WTC11 (cell line): ENCODE measurements around the gene LMOD2. TPM values are rescaled to one million over a fixed set of nuclear protein-coding genes. Genes with fewer than 3 reads are reported as not detected.

Experiments
- ATAC-seq: fragments of 200-7000 bp; cut with Tn5 transposase; 2 replicates; pipeline ENCODE4 v1.10.0; 2021; ENCODE audit warnings: mild to moderate bottlenecking, moderate library complexity
- CTCF ChIA-PET: fragments of 300-600 bp; sonication (Branson Sonifier 250); formaldehyde crosslinking; loops from one replicate; lab custom pipeline; 2021; ENCODE audit warnings: antibody characterized with exemption; lab: Charles Lee
- POLR2A ChIA-PET: fragments of 350-600 bp; sonication (Branson Sonifier 250); formaldehyde crosslinking; loops from one replicate; lab custom pipeline; 2021; ENCODE audit warnings: antibody characterized with exemption; lab: Charles Lee
- DNase-seq: peaks from one replicate; pipeline ENCODE4 v3.0.0; 2021; ENCODE audit warnings: low spot score
- H3K27ac Mint-ChIP-seq: 2 replicates; pipeline ENCODE4 v1.8.0; 2021; ENCODE audit warnings: mixed read lengths
- H3K27me3 Mint-ChIP-seq: 2 replicates; pipeline ENCODE4 v1.8.0; 2021; ENCODE audit warnings: low read depth, mild to moderate bottlenecking, moderate library complexity, mixed read lengths
- H3K36me3 Mint-ChIP-seq: 2 replicates; pipeline ENCODE4 v1.8.0; 2021; ENCODE audit warnings: mixed read lengths
- H3K4me1 Mint-ChIP-seq: 2 replicates; pipeline ENCODE4 v1.8.0; 2022; ENCODE audit warnings: mixed read lengths
- H3K4me3 Mint-ChIP-seq: 2 replicates; pipeline ENCODE4 v1.8.0; 2021; ENCODE audit warnings: mild to moderate bottlenecking, moderate library complexity, mixed read lengths
- H3K9me3 Mint-ChIP-seq: 2 replicates; pipeline ENCODE4 v1.8.0; 2021; ENCODE audit warnings: mixed read lengths
- ATF1 ChIP-seq: sonication (generic); formaldehyde crosslinking; IDR thresholded peaks from 2 replicates; pipeline ENCODE4 v1.8.1; 2023; ENCODE audit warnings: mild to moderate bottlenecking, moderate library complexity, missing genetic modification reagents
- EMX1 ChIP-seq: fragments of 250-450 bp; sonication (Bioruptor Pico); IDR thresholded peaks from 2 replicates; pipeline ENCODE4 v1.8.0; 2021; ENCODE audit warnings: mild to moderate bottlenecking
- GABPB1 ChIP-seq: sonication (generic); formaldehyde crosslinking; IDR thresholded peaks from 2 replicates; pipeline ENCODE4 v1.8.1; 2023; ENCODE audit warnings: mild to moderate bottlenecking, missing genetic modification reagents
- KAT7 ChIP-seq: sonication (generic); formaldehyde crosslinking; IDR thresholded peaks from 2 replicates; pipeline ENCODE4 v1.8.1; 2023; ENCODE audit warnings: missing genetic modification reagents, mild to moderate bottlenecking, borderline replicate concordance
- NFYB ChIP-seq: sonication (generic); formaldehyde crosslinking; conservative IDR thresholded peaks from 2 replicates; pipeline ENCODE4 v1.8.0; 2022; ENCODE audit warnings: low read depth, missing genetic modification reagents
- PRRX2 ChIP-seq: fragments of 250-450 bp; sonication (Bioruptor Pico); IDR thresholded peaks from 2 replicates; pipeline ENCODE4 v1.8.0; 2021; ENCODE audit warnings: mild to moderate bottlenecking
- RELA ChIP-seq: sonication (generic); formaldehyde crosslinking; IDR thresholded peaks from 2 replicates; pipeline ENCODE4 v1.8.1; 2022; ENCODE audit warnings: missing genetic modification reagents, mild to moderate bottlenecking, borderline replicate concordance
- SP1 ChIP-seq: sonication (generic); formaldehyde crosslinking; conservative IDR thresholded peaks from 2 replicates; pipeline ENCODE4 v1.8.1; 2022; ENCODE audit warnings: missing genetic modification reagents
- STAT6 ChIP-seq: sonication (generic); formaldehyde crosslinking; conservative IDR thresholded peaks from 2 replicates; pipeline ENCODE4 v1.8.1; 2023; ENCODE audit warnings: mild to moderate bottlenecking, low read depth, missing genetic modification reagents, moderate library complexity
- TP53 ChIP-seq: sonication (generic); formaldehyde crosslinking; IDR thresholded peaks from 2 replicates; pipeline ENCODE4 v1.8.1; 2023; ENCODE audit warnings: mild to moderate bottlenecking, missing genetic modification reagents
- ZBTB43 ChIP-seq: sonication (generic); formaldehyde crosslinking; IDR thresholded peaks from 2 replicates; pipeline ENCODE4 v1.8.1; 2023; ENCODE audit warnings: mild to moderate bottlenecking, missing genetic modification reagents
- ZNF121 ChIP-seq: sonication (generic); formaldehyde crosslinking; IDR thresholded peaks from 2 replicates; pipeline ENCODE4 v1.8.0; 2023; ENCODE audit warnings: missing genetic modification reagents
- ZNF263 ChIP-seq: sonication (generic); formaldehyde crosslinking; IDR thresholded peaks from 2 replicates; pipeline ENCODE4 v1.8.1; 2022; ENCODE audit warnings: low read depth, mild to moderate bottlenecking, moderate library complexity, missing genetic modification reagents
- ZNF532 ChIP-seq: fragments of 250-450 bp; sonication (Bioruptor Pico); IDR thresholded peaks from 2 replicates; pipeline ENCODE4 v1.9.0; 2021; ENCODE audit warnings: mild to moderate bottlenecking, borderline replicate concordance
- total RNA-seq: library from RNA; stranded (reverse); gene quantifications from 3 replicates; pipeline ENCODE4 v1.2.3, GENCODE V29; 2021
- TF ChIP-seq, protein P1 (sequence below): sonication (generic); formaldehyde crosslinking; IDR thresholded peaks from 2 replicates; pipeline ENCODE4 v1.8.0; 2022; ENCODE audit warnings: mild to moderate bottlenecking, missing genetic modification reagents
- TF ChIP-seq, protein P2 (sequence below): sonication (generic); formaldehyde crosslinking; IDR thresholded peaks from 2 replicates; pipeline ENCODE4 v1.8.1; 2022; ENCODE audit warnings: mild to moderate bottlenecking, missing genetic modification reagents, moderate library complexity, borderline replicate concordance
- TF ChIP-seq, protein P3 (sequence below): sonication (generic); formaldehyde crosslinking; IDR thresholded peaks from 2 replicates; pipeline ENCODE4 v1.8.1; 2022; ENCODE audit warnings: mild to moderate bottlenecking, moderate library complexity, missing genetic modification reagents
- TF ChIP-seq, protein P4 (sequence below): sonication (generic); formaldehyde crosslinking; IDR thresholded peaks from 2 replicates; pipeline ENCODE4 v1.8.1; 2023; ENCODE audit warnings: mild to moderate bottlenecking, missing genetic modification reagents, moderate library complexity

The LMOD2 gene
- total RNA-seq, 1 experiment from 2014 or later: not detected

GRCh38 chr7:123645516-123645915 lies 10.2 kb upstream of the LMOD2 start:
- peaks cover 49% of the 10 kb centered on the region for H3K4me1 Mint-ChIP-seq
- TF ChIP-seq ZNF532: no peak
- TF ChIP-seq, protein P1, sequence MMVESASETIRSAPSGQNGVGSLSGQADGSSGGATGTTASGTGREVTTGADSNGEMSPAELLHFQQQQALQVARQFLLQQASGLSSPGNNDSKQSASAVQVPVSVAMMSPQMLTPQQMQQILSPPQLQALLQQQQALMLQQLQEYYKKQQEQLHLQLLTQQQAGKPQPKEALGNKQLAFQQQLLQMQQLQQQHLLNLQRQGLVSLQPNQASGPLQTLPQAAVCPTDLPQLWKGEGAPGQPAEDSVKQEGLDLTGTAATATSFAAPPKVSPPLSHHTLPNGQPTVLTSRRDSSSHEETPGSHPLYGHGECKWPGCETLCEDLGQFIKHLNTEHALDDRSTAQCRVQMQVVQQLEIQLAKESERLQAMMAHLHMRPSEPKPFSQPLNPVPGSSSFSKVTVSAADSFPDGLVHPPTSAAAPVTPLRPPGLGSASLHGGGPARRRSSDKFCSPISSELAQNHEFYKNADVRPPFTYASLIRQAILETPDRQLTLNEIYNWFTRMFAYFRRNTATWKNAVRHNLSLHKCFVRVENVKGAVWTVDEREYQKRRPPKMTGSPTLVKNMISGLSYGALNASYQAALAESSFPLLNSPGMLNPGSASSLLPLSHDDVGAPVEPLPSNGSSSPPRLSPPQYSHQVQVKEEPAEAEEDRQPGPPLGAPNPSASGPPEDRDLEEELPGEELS (CRISPR knock-in tag): no peak
- TF ChIP-seq EMX1: no peak
- TF ChIP-seq RELA (CRISPR knock-in tag): no peak
- no peak for TF ChIP-seq NFYB (CRISPR knock-in tag)
- no peak for TF ChIP-seq TP53
- no peak for TF ChIP-seq ZBTB43 (CRISPR knock-in tag)
- TF ChIP-seq PRRX2 (CRISPR knock-in tag): no peak
- TF ChIP-seq KAT7 (CRISPR knock-in tag): no peak
- TF ChIP-seq, protein P2, sequence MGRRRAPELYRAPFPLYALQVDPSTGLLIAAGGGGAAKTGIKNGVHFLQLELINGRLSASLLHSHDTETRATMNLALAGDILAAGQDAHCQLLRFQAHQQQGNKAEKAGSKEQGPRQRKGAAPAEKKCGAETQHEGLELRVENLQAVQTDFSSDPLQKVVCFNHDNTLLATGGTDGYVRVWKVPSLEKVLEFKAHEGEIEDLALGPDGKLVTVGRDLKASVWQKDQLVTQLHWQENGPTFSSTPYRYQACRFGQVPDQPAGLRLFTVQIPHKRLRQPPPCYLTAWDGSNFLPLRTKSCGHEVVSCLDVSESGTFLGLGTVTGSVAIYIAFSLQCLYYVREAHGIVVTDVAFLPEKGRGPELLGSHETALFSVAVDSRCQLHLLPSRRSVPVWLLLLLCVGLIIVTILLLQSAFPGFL (CRISPR knock-in tag): no peak
- TF ChIP-seq ZNF121 (CRISPR knock-in tag): no peak
- TF ChIP-seq SP1 (CRISPR knock-in tag): no peak
- TF ChIP-seq ZNF263 (CRISPR knock-in tag): no peak
- TF ChIP-seq, protein P3, sequence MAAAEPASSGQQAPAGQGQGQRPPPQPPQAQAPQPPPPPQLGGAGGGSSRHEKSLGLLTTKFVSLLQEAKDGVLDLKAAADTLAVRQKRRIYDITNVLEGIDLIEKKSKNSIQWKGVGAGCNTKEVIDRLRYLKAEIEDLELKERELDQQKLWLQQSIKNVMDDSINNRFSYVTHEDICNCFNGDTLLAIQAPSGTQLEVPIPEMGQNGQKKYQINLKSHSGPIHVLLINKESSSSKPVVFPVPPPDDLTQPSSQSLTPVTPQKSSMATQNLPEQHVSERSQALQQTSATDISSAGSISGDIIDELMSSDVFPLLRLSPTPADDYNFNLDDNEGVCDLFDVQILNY: no peak
- no peak overlapping the region for H3K4me3 Mint-ChIP-seq
- POLR2A ChIA-PET: interaction anchor here (2.4 kb wide), 1 partner anchor 103 kb away, joined by 15 read pairs; the partner anchor contains the start of gene WASL
- no peaks in the 10 kb centered on the region for H3K36me3 Mint-ChIP-seq
- no peak for ATAC-seq
- DNase-seq: no peak
- H3K27ac Mint-ChIP-seq: no peak overlapping the region
- H3K9me3 Mint-ChIP-seq: peaks cover 3% of the 10 kb centered on the region; the same call in 1 of the 2 replicates
- CTCF ChIA-PET: interaction anchor here (0.9 to 3.1 kb wide), 5 partner anchors 9 to 47 kb away, joined by 3 to 15 read pairs (median 5); no protein-coding TSS in a partner anchor
- no peaks in the 10 kb centered on the region for H3K27me3 Mint-ChIP-seq

DNA sequence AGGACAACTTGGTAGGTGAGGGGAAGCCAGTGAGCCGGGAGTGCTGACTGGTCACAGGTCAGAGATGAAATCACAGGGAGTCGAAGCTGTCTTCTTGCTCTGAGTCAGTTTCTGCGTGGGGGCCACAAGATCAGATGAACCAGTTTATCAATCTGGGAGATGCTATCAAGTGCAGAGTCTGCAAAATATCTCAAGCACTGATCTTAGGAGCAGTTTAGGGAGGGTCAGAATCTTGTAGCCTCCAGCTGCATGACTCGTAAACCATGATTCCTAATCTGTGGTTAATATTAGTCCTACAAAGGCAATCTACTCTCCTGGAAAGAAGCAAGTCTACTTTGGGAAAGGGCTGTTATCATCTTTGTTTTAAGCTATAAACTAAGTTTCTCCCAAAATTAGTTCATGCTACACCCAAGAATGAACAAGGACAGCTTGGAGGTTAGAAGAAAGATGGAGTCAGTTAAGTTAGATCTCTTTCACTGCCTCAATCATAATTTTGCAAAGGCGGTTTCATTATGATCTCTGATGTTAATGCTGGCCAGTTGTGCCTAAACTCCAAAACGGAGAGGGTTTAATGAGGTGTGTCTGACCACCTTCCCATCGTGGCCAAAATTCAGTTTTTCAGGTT lies 8.4 kb upstream of the LMOD2 start:
- Mint-ChIP-seq H3K9me3 (no peaks in the 10 kb centered on the region), H3K36me3 (no peaks in the 10 kb centered on the region), H3K27ac (no peak overlapping the region), H3K4me1 (peaks cover 45% of the 10 kb centered on the region), H3K27me3 (no peaks in the 10 kb centered on the region), H3K4me3 (no peak overlapping the region)
- DNase-seq (no peak), ATAC-seq (no peak)
- ChIA-PET CTCF (interaction anchor here (1.0 to 2.1 kb wide), 4 partner anchors 11 to 225 kb away, joined by 3 to 9 read pairs (median 4); no protein-coding TSS in a partner anchor), POLR2A (no interaction called here)
- TF ChIP-seq, protein P4, sequence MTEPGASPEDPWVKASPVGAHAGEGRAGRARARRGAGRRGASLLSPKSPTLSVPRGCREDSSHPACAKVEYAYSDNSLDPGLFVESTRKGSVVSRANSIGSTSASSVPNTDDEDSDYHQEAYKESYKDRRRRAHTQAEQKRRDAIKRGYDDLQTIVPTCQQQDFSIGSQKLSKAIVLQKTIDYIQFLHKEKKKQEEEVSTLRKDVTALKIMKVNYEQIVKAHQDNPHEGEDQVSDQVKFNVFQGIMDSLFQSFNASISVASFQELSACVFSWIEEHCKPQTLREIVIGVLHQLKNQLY (CRISPR knock-in tag): no peak
- TF ChIP-seq STAT6 (CRISPR knock-in tag) (no peak), ZNF121 (CRISPR knock-in tag) (no peak), ATF1 (CRISPR knock-in tag) (no peak), TP53 (no peak), ZNF263 (CRISPR knock-in tag) (no peak), GABPB1 (no peak)
- TF ChIP-seq, protein P1 (CRISPR knock-in tag): no peak
